AG09319 (cell line): ENCODE measurements around the gene NGDN.

ENCODE experiments used
- DNase-seq: peaks from one replicate; pipeline ENCODE4 v3.0.0-alpha.2; 2010; ENCODE audit warnings: low read depth; ENCODE audit errors: extremely low read depth
- CTCF ChIP-seq: IDR thresholded peaks from 2 replicates; pipeline ENCODE4 v1.5.1; 2011; ENCODE audit warnings: low read depth, mild to moderate bottlenecking, inconsistent platforms, low read length, moderate library complexity

NGDN gene

GRCh38 chr14:23494223-23494622, 24.7 kb downstream of the NGDN start:
- TF ChIP-seq CTCF: no peak
- DNase-seq: no peak

- TF ChIP-seq CTCF: no peak
- no peak for DNase-seq
Observed at GRCh38 chr14:23512156-23512555, 42.7 kb downstream of the NGDN start.

- no peak for TF ChIP-seq CTCF
- no peak for DNase-seq
Observed at GRCh38 chr14:23513005-23513817, 43.7 kb downstream of the NGDN start.

GRCh38 chr14:23513818-23514643, 44.5 kb downstream of the NGDN start:
- no peak for DNase-seq
- TF ChIP-seq CTCF: no peak

- no peak for DNase-seq
Observed at GRCh38 chr14:23514644-23514957, 45.1 kb downstream of the NGDN start.

GRCh38 chr14:23517650-23518326, 48.3 kb downstream of the NGDN start:
- no peak for DNase-seq
- no peak for TF ChIP-seq CTCF

More at GRCh38 chr14:23514644-23514957, 45.1 kb downstream of the NGDN start:
- no peak for TF ChIP-seq CTCF

- DNase-seq: no peak
- no peak for TF ChIP-seq CTCF
Observed at GRCh38 chr14:23518709-23519108, 49.2 kb downstream of the NGDN start.
